ENCODE measurements around the gene LHFPL2.

The LHFPL2 gene

DNA sequence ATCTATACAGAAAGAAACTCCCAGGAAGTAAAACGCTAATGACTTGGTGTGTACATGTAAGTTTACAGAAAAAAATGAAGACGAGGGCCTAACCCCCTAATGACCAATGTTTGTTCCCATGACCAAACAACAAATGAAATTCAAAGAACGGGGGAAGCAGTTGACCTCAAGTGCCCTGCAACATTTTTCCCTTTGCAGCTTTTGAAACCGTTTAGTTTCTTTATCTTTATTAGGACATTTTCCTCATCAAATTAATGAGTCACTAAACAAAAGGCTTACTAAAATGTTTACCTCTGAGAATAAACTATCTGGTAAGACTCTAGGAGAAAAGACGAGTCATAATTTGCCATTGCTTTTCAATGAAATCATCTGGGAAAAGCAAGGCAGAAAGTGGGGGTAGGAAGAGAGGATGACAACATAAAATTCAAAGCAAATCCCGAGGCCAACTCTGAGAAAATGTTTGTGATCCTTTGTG, 57.4 kb downstream of the LHFPL2 start:
- Histone ChIP-seq H3K27me3 (ENCODE audit: control insufficient read depth, insufficient read depth, low read length) (no peaks in the 10 kb centered on the region), H3K9me3 (ENCODE audit: control insufficient read depth, low read depth, low read length) (no peaks in the 10 kb centered on the region), H3K9ac (ENCODE audit: low read length) (no peak overlapping the region), H3K27ac (ENCODE audit: low read length) (no peak overlapping the region), H3K4me1 (ENCODE audit: control insufficient read depth, low read depth, low read length) (peaks cover 8% of the 10 kb centered on the region), H3K36me3 (ENCODE audit: control insufficient read depth, low read depth, low read length) (peaks cover 5% of the 10 kb centered on the region), H3K4me3 (ENCODE audit: low read length) (no peak overlapping the region)

DNA sequence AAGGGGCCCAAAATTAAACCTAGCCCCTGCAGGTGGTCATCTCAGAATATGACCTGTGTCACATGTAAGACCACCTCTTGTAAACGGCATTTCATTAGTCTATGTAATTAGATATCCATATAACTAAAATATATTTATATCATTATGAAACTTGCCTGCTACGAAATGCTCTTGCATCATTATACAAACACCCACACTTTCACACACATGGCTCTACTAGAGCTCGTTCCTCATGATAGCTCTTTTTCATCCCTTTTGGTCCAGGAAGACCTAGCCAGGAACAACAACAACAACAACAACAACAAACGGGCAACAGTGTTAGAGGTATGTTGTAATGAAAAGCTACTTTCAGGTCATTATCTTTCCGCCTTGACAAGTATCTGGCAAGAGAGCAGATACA, 58.6 kb downstream of the LHFPL2 start:
- H3K27me3 ChIP-seq (ENCODE audit: control insufficient read depth, insufficient read depth, low read length): no peaks in the 10 kb centered on the region
- no peak overlapping the region for H3K27ac ChIP-seq (ENCODE audit: low read length)
- no peak overlapping the region for H3K9ac ChIP-seq (ENCODE audit: low read length)
- peaks cover 8% of the 10 kb centered on the region for H3K4me1 ChIP-seq (ENCODE audit: control insufficient read depth, low read depth, low read length)
- peaks cover 7% of the 10 kb centered on the region for H3K9me3 ChIP-seq (ENCODE audit: control insufficient read depth, low read depth, low read length)
- H3K4me3 ChIP-seq (ENCODE audit: low read length): no peak overlapping the region
- H3K36me3 ChIP-seq (ENCODE audit: control insufficient read depth, low read depth, low read length): peaks cover 11% of the 10 kb centered on the region

DNA sequence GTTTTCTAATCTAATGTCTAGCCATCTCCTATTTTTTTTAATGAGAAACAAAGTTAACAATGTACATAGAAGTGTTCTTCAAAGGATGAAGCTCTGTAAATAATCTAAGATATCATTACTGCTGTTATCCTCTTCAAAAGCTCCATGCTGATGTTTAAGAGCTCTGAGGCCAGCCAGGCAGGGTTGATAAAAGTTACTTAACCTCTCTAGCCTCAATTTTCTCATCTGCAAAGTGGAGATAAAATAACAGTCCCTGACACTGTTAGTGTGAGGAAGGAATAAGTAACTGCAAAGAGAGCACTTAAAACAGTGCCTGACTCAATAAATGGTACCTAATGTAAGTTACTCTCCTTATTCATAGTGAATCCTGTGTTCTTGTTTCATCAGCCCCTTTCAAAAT, 60.1 kb downstream of the LHFPL2 start:
- Histone ChIP-seq H3K4me3 (ENCODE audit: low read length) (no peak overlapping the region), H3K27ac (ENCODE audit: low read length) (no peak overlapping the region), H3K9ac (ENCODE audit: low read length) (no peak overlapping the region), H3K27me3 (ENCODE audit: control insufficient read depth, insufficient read depth, low read length) (no peaks in the 10 kb centered on the region), H3K36me3 (ENCODE audit: control insufficient read depth, low read depth, low read length) (peaks cover 11% of the 10 kb centered on the region), H3K9me3 (ENCODE audit: control insufficient read depth, low read depth, low read length) (peaks cover 7% of the 10 kb centered on the region), H3K4me1 (ENCODE audit: control insufficient read depth, low read depth, low read length) (peaks cover 8% of the 10 kb centered on the region)

DNA sequence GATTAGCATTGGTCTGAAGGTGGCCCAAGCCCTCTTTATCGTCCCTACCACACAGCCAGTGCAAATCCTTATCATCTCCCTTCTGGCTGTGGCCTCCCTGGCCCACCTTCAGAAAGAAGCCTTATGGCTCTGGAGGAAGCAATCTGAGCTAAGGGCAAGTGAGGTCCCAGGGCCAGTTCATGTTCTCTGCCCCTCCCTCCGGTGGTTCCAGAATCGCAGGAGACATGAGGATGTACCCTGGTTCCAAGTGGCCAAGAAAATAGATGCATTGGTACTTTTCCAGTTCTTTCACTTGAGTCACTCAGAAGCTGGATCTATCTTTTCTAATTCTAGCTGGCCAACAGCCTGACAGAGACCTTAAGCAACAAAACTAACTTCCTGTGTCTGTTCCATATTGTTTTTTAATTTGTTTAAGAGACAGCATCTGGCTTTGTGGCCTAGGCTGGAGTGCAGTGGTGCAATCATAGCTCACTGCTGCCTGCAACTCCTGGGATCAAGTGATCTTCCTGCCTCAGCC, 60.7 kb downstream of the LHFPL2 start:
- Histone ChIP-seq H3K27me3 (ENCODE audit: control insufficient read depth, insufficient read depth, low read length) (no peaks in the 10 kb centered on the region), H3K27ac (ENCODE audit: low read length) (no peak overlapping the region), H3K9ac (ENCODE audit: low read length) (no peak overlapping the region), H3K4me3 (ENCODE audit: low read length) (no peak overlapping the region), H3K9me3 (ENCODE audit: control insufficient read depth, low read depth, low read length) (peaks cover 7% of the 10 kb centered on the region), H3K4me1 (ENCODE audit: control insufficient read depth, low read depth, low read length) (peaks cover 8% of the 10 kb centered on the region), H3K36me3 (ENCODE audit: control insufficient read depth, low read depth, low read length) (peaks cover 11% of the 10 kb centered on the region)

DNA sequence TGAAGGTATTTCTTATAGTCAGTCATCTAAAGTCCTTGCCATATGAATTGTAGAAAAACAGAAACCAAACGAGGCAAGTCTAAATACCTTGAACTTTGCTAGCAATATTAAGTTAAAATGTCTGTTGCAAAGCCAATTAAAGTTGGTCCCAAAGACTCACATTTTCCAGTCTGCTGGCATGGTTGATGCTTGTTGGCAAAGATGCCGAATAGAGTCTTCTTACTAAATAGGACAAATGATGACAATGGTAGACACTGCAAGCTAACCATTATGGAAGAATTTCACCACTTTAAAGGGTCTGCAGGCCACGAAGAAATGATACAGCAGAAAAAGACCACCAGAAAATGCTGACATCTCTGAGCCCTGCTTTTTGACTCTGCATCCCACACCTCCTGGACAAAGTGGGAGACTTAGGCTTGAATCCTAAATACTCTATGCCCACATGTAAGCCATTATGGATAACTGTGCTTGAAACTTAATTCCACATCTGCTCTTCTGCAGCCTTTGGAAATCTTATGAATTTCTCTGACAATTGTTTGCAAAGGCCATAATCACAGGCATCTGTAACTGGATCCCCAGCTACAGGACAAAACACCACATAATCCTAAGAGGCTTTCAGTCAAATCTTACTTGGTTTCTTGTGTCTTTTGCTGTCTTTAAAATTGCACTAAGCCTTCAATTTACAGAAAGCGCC, 61.3 kb downstream of the LHFPL2 start:
- no peaks in the 10 kb centered on the region for H3K27me3 ChIP-seq (ENCODE audit: control insufficient read depth, insufficient read depth, low read length)
- peaks cover 7% of the 10 kb centered on the region for H3K9me3 ChIP-seq (ENCODE audit: control insufficient read depth, low read depth, low read length)
- peaks cover 11% of the 10 kb centered on the region for H3K36me3 ChIP-seq (ENCODE audit: control insufficient read depth, low read depth, low read length)
- no peak overlapping the region for H3K27ac ChIP-seq (ENCODE audit: low read length)
- peaks cover 8% of the 10 kb centered on the region for H3K4me1 ChIP-seq (ENCODE audit: control insufficient read depth, low read depth, low read length)
- H3K9ac ChIP-seq (ENCODE audit: low read length): no peak overlapping the region
- H3K4me3 ChIP-seq (ENCODE audit: low read length): no peak overlapping the region

DNA sequence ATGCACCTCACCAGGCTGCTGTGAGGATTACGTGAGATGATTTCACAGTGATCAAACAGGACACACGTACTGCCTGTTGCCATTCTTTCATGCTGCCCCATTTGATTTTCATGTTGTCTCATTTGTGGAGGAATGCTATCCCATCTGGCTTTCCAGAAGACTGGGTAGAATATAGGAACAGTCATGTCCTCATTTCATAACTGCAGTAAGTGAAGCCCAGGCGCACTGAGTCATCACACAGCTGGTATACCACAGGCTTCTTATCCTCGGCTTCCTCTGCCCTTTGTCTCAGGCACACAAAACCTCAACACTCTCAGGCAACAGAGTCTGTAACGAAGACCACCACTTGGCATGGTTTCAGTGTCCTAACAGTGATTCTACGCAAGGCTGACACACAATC, 62.3 kb downstream of the LHFPL2 start:
- Histone ChIP-seq H3K27me3 (ENCODE audit: control insufficient read depth, insufficient read depth, low read length) (no peaks in the 10 kb centered on the region), H3K9ac (ENCODE audit: low read length) (no peak overlapping the region), H3K4me3 (ENCODE audit: low read length) (no peak overlapping the region), H3K4me1 (ENCODE audit: control insufficient read depth, low read depth, low read length) (peaks cover 3% of the 10 kb centered on the region), H3K27ac (ENCODE audit: low read length) (no peak overlapping the region), H3K9me3 (ENCODE audit: control insufficient read depth, low read depth, low read length) (peaks cover 7% of the 10 kb centered on the region), H3K36me3 (ENCODE audit: control insufficient read depth, low read depth, low read length) (peaks cover 7% of the 10 kb centered on the region)

DNA sequence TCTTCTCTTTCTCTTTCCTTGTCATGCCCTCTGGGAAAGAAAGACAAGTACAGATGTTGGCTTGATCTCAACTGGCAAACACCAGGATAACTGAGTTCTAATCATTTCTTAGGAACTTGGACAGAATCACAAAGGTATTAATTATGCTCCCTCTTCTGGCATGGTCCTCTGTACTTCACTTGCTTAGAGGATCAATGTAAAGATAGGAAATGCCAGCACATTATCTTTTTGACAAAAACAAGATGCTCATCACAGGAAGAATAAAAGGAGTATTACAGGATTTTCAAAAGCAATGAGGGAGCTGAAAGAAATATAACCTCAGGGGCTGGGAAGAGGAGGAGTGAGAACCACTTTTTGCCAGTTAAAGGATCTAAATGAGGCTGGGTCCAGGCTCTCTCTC, 70.6 kb downstream of the LHFPL2 start:
- no peaks in the 10 kb centered on the region for H3K27me3 ChIP-seq (ENCODE audit: control insufficient read depth, insufficient read depth, low read length)
- no peak overlapping the region for H3K27ac ChIP-seq (ENCODE audit: low read length)
- H3K36me3 ChIP-seq (ENCODE audit: control insufficient read depth, low read depth, low read length): no peaks in the 10 kb centered on the region
- no peak overlapping the region for H3K4me3 ChIP-seq (ENCODE audit: low read length)
- H3K9ac ChIP-seq (ENCODE audit: low read length): no peak overlapping the region
- peaks cover 11% of the 10 kb centered on the region for H3K4me1 ChIP-seq (ENCODE audit: control insufficient read depth, low read depth, low read length)
- H3K9me3 ChIP-seq (ENCODE audit: control insufficient read depth, low read depth, low read length): no peaks in the 10 kb centered on the region

DNA sequence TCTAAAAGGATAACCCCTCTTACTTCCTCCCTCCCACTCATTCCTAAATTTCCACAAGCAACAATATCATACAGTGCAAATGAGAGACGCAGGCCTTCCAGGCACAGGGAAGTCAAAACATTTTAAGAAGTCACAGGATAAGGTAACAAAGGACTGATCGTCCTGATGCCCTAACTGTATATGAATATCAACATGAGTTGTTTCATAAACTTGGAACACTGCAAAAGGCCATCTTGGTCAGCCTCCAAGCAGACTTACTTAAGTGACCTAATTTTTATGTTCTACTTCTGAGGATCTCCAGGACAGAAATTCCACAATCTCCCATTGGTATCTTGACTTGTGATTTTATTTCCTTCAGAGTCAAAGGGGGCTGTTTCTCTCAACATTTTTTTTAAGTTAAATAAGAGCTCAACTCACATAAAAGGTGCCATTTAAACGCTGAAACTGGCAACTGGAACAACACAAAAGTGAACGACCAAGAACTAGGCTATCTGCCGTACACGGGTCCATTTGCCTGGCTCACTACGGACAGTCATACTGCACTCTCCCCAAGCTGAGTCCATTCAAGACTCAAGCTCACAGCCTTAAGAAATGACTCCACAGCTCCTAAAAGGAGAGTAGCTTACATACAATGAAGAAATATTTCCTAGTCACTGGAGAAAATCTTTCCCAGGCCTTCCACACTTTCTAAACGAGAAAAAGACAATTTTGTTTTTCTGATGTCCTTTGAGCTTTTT, 71.3 kb downstream of the LHFPL2 start:
- H3K36me3 ChIP-seq (ENCODE audit: control insufficient read depth, low read depth, low read length): no peaks in the 10 kb centered on the region
- H3K9me3 ChIP-seq (ENCODE audit: control insufficient read depth, low read depth, low read length): no peaks in the 10 kb centered on the region
- no peak overlapping the region for H3K27ac ChIP-seq (ENCODE audit: low read length)
- no peak overlapping the region for H3K9ac ChIP-seq (ENCODE audit: low read length)
- no peaks in the 10 kb centered on the region for H3K27me3 ChIP-seq (ENCODE audit: control insufficient read depth, insufficient read depth, low read length)
- no peak overlapping the region for H3K4me3 ChIP-seq (ENCODE audit: low read length)
- H3K4me1 ChIP-seq (ENCODE audit: control insufficient read depth, low read depth, low read length): peaks cover 11% of the 10 kb centered on the region

DNA sequence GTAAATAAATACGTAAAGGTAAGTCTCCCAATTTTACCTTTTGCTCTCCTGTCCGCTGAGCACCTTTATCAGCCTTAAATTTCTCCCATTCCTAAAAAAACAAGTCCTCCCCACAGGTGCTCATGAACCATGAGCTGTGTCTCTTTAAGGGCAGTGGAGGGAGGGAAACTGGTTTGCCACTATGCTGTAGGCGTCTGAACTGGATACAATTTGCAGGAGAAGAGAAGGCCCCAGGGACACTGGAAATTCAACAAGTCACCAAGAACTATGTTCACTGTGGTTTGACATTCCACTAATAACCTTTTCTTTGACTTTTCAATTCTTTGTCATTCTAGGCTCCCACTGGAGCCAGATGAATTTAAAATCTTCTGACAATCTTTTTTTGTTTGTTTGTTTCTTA, 72.2 kb downstream of the LHFPL2 start:
- Histone ChIP-seq H3K27ac (ENCODE audit: low read length) (no peak overlapping the region), H3K4me1 (ENCODE audit: control insufficient read depth, low read depth, low read length) (peaks cover 11% of the 10 kb centered on the region), H3K4me3 (ENCODE audit: low read length) (no peak overlapping the region), H3K36me3 (ENCODE audit: control insufficient read depth, low read depth, low read length) (no peaks in the 10 kb centered on the region), H3K9ac (ENCODE audit: low read length) (no peak overlapping the region), H3K9me3 (ENCODE audit: control insufficient read depth, low read depth, low read length) (no peaks in the 10 kb centered on the region), H3K27me3 (ENCODE audit: control insufficient read depth, insufficient read depth, low read length) (no peaks in the 10 kb centered on the region)

DNA sequence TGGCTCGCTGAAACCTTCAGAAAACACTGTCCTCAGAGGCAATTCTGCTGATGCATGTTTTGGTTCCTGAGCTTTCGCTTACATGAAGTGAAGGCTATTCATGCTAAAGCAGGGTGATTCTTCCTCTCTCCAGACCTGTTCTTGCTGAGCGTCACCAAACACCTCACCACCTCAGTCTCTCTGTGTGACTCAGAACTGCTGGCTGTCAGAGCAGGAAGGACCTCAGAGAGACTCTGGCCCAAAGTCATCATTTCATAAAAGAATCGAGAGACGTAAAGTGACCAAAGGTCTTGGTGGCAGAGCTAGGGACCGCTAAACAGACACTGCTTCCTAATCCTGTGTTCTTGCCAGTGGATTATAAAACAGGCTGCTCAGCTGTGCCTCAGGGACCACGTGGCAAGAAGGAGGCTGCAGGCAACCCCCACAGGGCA, 73.8 kb downstream of the LHFPL2 start:
- H3K4me1 ChIP-seq (ENCODE audit: control insufficient read depth, low read depth, low read length): peaks cover 14% of the 10 kb centered on the region

DNA sequence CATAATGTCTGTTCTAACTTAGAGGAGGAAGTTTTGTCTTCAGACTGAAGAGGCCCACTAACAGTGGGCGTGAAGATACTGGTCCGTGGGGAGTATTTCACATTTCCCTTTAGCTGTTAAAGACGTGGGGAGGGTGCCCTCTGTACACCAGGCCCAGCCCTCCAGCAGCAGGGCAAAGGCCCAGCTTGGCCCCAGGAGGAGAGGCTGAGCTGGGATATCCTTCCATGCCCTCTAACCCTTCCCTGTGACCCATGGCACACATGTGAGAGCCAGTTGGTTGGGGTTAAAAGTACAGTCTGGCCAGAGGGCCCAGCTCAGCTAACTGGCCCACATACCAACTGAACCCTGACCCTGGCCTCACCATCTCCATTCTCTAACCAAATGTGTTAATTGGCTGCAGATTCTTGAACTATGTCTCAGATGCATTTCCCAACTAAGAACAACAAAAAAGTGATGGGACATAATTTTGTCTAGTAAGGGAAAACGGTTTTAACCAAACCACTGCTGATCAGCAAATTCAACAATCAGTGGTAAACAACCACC, 74.4 kb downstream of the LHFPL2 start:
- Histone ChIP-seq H3K27me3 (ENCODE audit: control insufficient read depth, insufficient read depth, low read length) (no peaks in the 10 kb centered on the region), H3K9me3 (ENCODE audit: control insufficient read depth, low read depth, low read length) (no peaks in the 10 kb centered on the region), H3K36me3 (ENCODE audit: control insufficient read depth, low read depth, low read length) (no peaks in the 10 kb centered on the region), H3K9ac (ENCODE audit: low read length) (no peak overlapping the region), H3K4me1 (ENCODE audit: control insufficient read depth, low read depth, low read length) (peaks cover 20% of the 10 kb centered on the region), H3K27ac (ENCODE audit: low read length) (no peak overlapping the region), H3K4me3 (ENCODE audit: low read length) (no peak overlapping the region)

More for the DNA sequence above, 73.8 kb downstream of the LHFPL2 start:
- Histone ChIP-seq H3K9me3 (ENCODE audit: control insufficient read depth, low read depth, low read length) (no peaks in the 10 kb centered on the region), H3K27ac (ENCODE audit: low read length) (no peak overlapping the region), H3K36me3 (ENCODE audit: control insufficient read depth, low read depth, low read length) (no peaks in the 10 kb centered on the region), H3K27me3 (ENCODE audit: control insufficient read depth, insufficient read depth, low read length) (no peaks in the 10 kb centered on the region), H3K9ac (ENCODE audit: low read length) (no peak overlapping the region), H3K4me3 (ENCODE audit: low read length) (no peak overlapping the region)

All from iPS-18a (cell line).